MM.1S (cell line): ENCODE measurements around the gene DDO.

Source experiments
- DNase-seq: peaks from one replicate; pipeline ENCODE4 v3.0.0-alpha.2; 2015
- H2AFZ ChIP-seq: fragments of 300-600 bp; sonication (generic); 2 replicates; pipeline ENCODE4 v1.6.0; 2016; ENCODE audit warnings: antibody characterized with exemption, low read length
- H3F3A ChIP-seq: fragments of 300-600 bp; sonication (generic); 2 replicates; pipeline ENCODE4 v1.6.1; 2016; ENCODE audit warnings: mild to moderate bottlenecking, antibody characterized with exemption, low read length, moderate library complexity, mixed read lengths; ENCODE audit not compliant: insufficient read depth
- H3K27ac ChIP-seq: fragments of 300-600 bp; sonication (generic); 2 replicates; pipeline ENCODE4 v1.5.1; 2016; ENCODE audit warnings: mild to moderate bottlenecking, low read length
- H3K27me3 ChIP-seq: fragments of 300-600 bp; sonication (generic); replicated peaks from 2 replicates; pipeline ENCODE4 v1.6.0; 2016; ENCODE audit warnings: low read length; ENCODE audit not compliant: insufficient read depth
- H3K36me3 ChIP-seq: fragments of 300-600 bp; sonication (generic); replicated peaks from 2 replicates; pipeline ENCODE4 v1.6.1; 2016; ENCODE audit warnings: mild to moderate bottlenecking, low read length, mixed read lengths; ENCODE audit not compliant: insufficient read depth
- H3K4me1 ChIP-seq: fragments of 300-600 bp; sonication (generic); 2 replicates; pipeline ENCODE4 v1.6.1; 2016; ENCODE audit warnings: low read length, mixed read lengths
- H3K4me2 ChIP-seq: fragments of 300-600 bp; sonication (generic); 2 replicates; pipeline ENCODE4 v1.6.0; 2016; ENCODE audit warnings: low read depth, low read length
- H3K4me3 ChIP-seq: fragments of 300-600 bp; sonication (generic); 2 replicates; pipeline ENCODE4 v1.5.1; 2016; ENCODE audit warnings: low read length, mixed read lengths
- H3K79me2 ChIP-seq: fragments of 300-600 bp; sonication (generic); 2 replicates; pipeline ENCODE4 v1.6.1; 2016; ENCODE audit warnings: mixed run types, low read length, mixed read lengths
- H3K9ac ChIP-seq: fragments of 300-600 bp; sonication (generic); 2 replicates; pipeline ENCODE4 v1.6.1; 2016; ENCODE audit warnings: low read length, mixed read lengths
- H3K9me2 ChIP-seq: fragments of 300-600 bp; sonication (generic); replicated peaks from 2 replicates; pipeline ENCODE4 v1.6.1; 2016; ENCODE audit warnings: mild to moderate bottlenecking, low read length, mixed read lengths; ENCODE audit not compliant: insufficient read depth
- H3K9me3 ChIP-seq: fragments of 300-600 bp; sonication (generic); replicated peaks from 2 replicates; pipeline ENCODE4 v1.6.1; 2016; ENCODE audit warnings: mild to moderate bottlenecking, low read length, mixed read lengths; ENCODE audit not compliant: insufficient read depth
- H4K20me1 ChIP-seq: fragments of 300-600 bp; sonication (generic); 2 replicates; pipeline ENCODE4 v1.6.1; 2016; ENCODE audit warnings: mild to moderate bottlenecking, low read length, moderate library complexity, mixed read lengths; ENCODE audit not compliant: insufficient read depth
- CTCF ChIP-seq: fragments of 300-600 bp; sonication (generic); IDR thresholded peaks from 2 replicates; pipeline ENCODE4 v1.5.1; 2016; ENCODE audit warnings: antibody characterized with exemption, low read length, mixed read lengths
- EZH2 ChIP-seq: fragments of 300-600 bp; sonication (generic); optimal IDR thresholded peaks from 2 replicates; pipeline ENCODE3; 2017; ENCODE audit warnings: low read depth, mild to moderate bottlenecking, antibody characterized with exemption, low read length, mixed read lengths
- EZH2phosphoT487 ChIP-seq: fragments of 300-600 bp; sonication (generic); IDR thresholded peaks from 2 replicates; pipeline ENCODE4 v1.6.1; 2018; ENCODE audit warnings: antibody characterized with exemption, low read length

The DDO gene

GRCh38 chr6:110366256-110366655 is 49.1 kb downstream of the DDO start:
- no peaks in the 10 kb centered on the region for H3K79me2 ChIP-seq
- H3K27me3 ChIP-seq, result no peaks in the 10 kb centered on the region
- no peaks in the 10 kb centered on the region for H4K20me1 ChIP-seq
- no peaks in the 10 kb centered on the region for H3K9me3 ChIP-seq
- H3K27ac ChIP-seq, result no peak overlapping the region
- H3K9ac ChIP-seq, result no peak overlapping the region
- H3K4me1 ChIP-seq, result no peaks in the 10 kb centered on the region
- H2AFZ ChIP-seq, result no peak overlapping the region
- no peak for DNase-seq
- no peak overlapping the region for H3K4me3 ChIP-seq
- no peak overlapping the region for H3K4me2 ChIP-seq
- H3K9me2 ChIP-seq, result no peaks in the 10 kb centered on the region
- H3F3A ChIP-seq, result no peaks in the 10 kb centered on the region
- H3K36me3 ChIP-seq, result no peaks in the 10 kb centered on the region
- TF ChIP-seq EZH2, result no peak
- no peak for TF ChIP-seq CTCF
- no peak for TF ChIP-seq EZH2phosphoT487

- Histone ChIP-seq H3K9me2 (no peaks in the 10 kb centered on the region), H3F3A (no peaks in the 10 kb centered on the region), H3K36me3 (no peaks in the 10 kb centered on the region), H3K4me3 (no peak overlapping the region), H3K9me3 (no peaks in the 10 kb centered on the region), H3K27me3 (no peaks in the 10 kb centered on the region), H3K4me1 (no peaks in the 10 kb centered on the region), H3K9ac (no peak overlapping the region), H3K4me2 (no peak overlapping the region), H2AFZ (no peak overlapping the region), H4K20me1 (no peaks in the 10 kb centered on the region), H3K27ac (no peak overlapping the region), H3K79me2 (no peaks in the 10 kb centered on the region)
- TF ChIP-seq EZH2 (no peak), EZH2phosphoT487 (no peak), CTCF (no peak)
- DNase-seq, result no peak
These were observed 50.8 kb downstream of the DDO start for GRCh38 chr6:110364364-110365105.

DNA sequence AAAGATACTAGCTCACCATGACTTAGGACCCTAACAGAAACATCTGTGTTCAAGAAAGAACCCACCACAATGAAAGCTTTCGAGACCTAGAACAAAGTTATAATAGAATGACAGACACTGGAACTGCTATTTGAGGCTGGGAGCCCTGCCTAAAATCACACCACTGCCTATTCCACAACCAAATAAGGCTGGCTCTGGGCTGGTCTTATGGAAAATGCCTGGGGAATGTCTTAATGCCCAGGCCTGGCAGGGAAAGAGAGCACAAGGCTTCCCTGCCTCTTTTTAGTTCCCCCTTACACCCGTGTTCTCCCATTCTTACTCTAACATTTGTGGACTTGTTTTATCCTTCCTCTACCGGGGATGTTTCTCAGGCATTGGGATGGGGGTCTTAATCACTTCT is 51.6 kb downstream of the DDO start:
- DNase-seq, result no peak
- Histone ChIP-seq H3K27me3 (no peaks in the 10 kb centered on the region), H3K4me3 (no peak overlapping the region), H2AFZ (no peak overlapping the region), H3K27ac (no peak overlapping the region), H4K20me1 (no peaks in the 10 kb centered on the region), H3K4me1 (no peaks in the 10 kb centered on the region), H3K9me3 (no peaks in the 10 kb centered on the region), H3K36me3 (no peaks in the 10 kb centered on the region), H3K4me2 (no peak overlapping the region), H3K9me2 (no peaks in the 10 kb centered on the region), H3F3A (no peaks in the 10 kb centered on the region), H3K9ac (no peak overlapping the region), H3K79me2 (no peaks in the 10 kb centered on the region)
- TF ChIP-seq EZH2phosphoT487, result no peak
- TF ChIP-seq CTCF, result no peak
- TF ChIP-seq EZH2, result no peak
